ENCODE measurements around the gene MKRN3.

DNA sequence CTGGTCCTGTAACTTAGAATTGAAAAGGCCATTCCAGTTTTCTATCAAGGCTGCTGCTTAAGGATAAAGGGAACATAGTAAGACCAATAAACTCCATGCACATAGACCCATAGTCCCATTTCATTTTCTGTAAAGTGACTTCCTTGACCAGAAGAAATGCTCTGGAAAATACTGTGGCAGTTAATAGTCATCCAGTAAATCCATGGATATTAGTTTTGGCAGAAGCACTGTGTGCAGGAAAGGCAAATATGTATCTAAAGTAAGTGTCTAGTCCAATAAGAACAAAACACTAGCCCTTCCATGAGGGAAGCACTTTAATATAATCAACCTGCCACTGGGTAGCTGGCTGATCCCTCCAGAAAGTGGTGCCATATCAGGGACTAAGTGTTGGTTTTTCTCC, 19.3 kb upstream of the MKRN3 start:
- TF ChIP-seq, protein P1, sequence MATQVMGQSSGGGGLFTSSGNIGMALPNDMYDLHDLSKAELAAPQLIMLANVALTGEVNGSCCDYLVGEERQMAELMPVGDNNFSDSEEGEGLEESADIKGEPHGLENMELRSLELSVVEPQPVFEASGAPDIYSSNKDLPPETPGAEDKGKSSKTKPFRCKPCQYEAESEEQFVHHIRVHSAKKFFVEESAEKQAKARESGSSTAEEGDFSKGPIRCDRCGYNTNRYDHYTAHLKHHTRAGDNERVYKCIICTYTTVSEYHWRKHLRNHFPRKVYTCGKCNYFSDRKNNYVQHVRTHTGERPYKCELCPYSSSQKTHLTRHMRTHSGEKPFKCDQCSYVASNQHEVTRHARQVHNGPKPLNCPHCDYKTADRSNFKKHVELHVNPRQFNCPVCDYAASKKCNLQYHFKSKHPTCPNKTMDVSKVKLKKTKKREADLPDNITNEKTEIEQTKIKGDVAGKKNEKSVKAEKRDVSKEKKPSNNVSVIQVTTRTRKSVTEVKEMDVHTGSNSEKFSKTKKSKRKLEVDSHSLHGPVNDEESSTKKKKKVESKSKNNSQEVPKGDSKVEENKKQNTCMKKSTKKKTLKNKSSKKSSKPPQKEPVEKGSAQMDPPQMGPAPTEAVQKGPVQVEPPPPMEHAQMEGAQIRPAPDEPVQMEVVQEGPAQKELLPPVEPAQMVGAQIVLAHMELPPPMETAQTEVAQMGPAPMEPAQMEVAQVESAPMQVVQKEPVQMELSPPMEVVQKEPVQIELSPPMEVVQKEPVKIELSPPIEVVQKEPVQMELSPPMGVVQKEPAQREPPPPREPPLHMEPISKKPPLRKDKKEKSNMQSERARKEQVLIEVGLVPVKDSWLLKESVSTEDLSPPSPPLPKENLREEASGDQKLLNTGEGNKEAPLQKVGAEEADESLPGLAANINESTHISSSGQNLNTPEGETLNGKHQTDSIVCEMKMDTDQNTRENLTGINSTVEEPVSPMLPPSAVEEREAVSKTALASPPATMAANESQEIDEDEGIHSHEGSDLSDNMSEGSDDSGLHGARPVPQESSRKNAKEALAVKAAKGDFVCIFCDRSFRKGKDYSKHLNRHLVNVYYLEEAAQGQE (IDR thresholded peaks at IDR 0.05; ENCODE audit: low read depth, low read length), result no peak
- TF ChIP-seq POLR2A (IDR thresholded peaks at IDR 0.05; ENCODE audit: low read depth, low read length) (no peak), CHD2 (IDR thresholded peaks at IDR 0.05; ENCODE audit: borderline replicate concordance, low read depth, low read length) (no peak)
- TF ChIP-seq, protein P2, sequence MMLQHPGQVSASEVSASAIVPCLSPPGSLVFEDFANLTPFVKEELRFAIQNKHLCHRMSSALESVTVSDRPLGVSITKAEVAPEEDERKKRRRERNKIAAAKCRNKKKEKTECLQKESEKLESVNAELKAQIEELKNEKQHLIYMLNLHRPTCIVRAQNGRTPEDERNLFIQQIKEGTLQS (IDR thresholded peaks at IDR 0.05; ENCODE audit: borderline replicate concordance, extremely low read depth, low read depth, low read length), result no peak

Measured in GM12878 (cell line).